SK-N-SH (cell line): ENCODE data around the gene EXOSC3.

Source experiments
- CTCF ChIP-seq: fragments of 200-600 bp; sonication (generic); IDR thresholded peaks from 2 replicates; pipeline ENCODE4 v1.6.1; 2017; ENCODE audit warnings: antibody characterized with exemption, mild to moderate bottlenecking, moderate library complexity
- ELF1 ChIP-seq: IDR thresholded peaks from 2 replicates; pipeline ENCODE4 v1.4.0; 2012
- NFIC ChIP-seq: IDR thresholded peaks from 2 replicates; pipeline ENCODE4 v1.4.0; 2012; ENCODE audit warnings: borderline replicate concordance
- NRF1 ChIP-seq: IDR thresholded peaks from 2 replicates; pipeline ENCODE4 v1.6.1; 2012; ENCODE audit warnings: low read depth, mild to moderate bottlenecking, low read length
- RFX5 ChIP-seq: IDR thresholded peaks from 2 replicates; pipeline ENCODE4 v1.6.1; 2012; ENCODE audit warnings: mild to moderate bottlenecking, improper control_type of control experiment, low read length
- RXRA ChIP-seq: IDR thresholded peaks from 2 replicates; pipeline ENCODE4 v1.4.0; 2012; ENCODE audit warnings: low read depth, mild to moderate bottlenecking, borderline replicate concordance
- TAF1 ChIP-seq: IDR thresholded peaks from 2 replicates; pipeline ENCODE4 v1.6.1; 2012; ENCODE audit warnings: low read depth, mild to moderate bottlenecking, low read length, moderate library complexity, borderline replicate concordance
- TCF12 ChIP-seq: IDR thresholded peaks from 2 replicates; pipeline ENCODE4 v1.4.0; 2012
- TEAD4 ChIP-seq: IDR thresholded peaks from 2 replicates; pipeline ENCODE4 v1.4.0; 2012; ENCODE audit warnings: mild to moderate bottlenecking, borderline replicate concordance; ENCODE audit not compliant: insufficient read depth
- USF2 ChIP-seq: fragments of 150-350 bp; IDR thresholded peaks from 2 replicates; pipeline ENCODE4 v1.6.1; 2017; ENCODE audit warnings: antibody characterized with exemption, low read length, low read depth, borderline replicate concordance
- ZBTB33 ChIP-seq: IDR thresholded peaks from 2 replicates; pipeline ENCODE4 v1.4.0; 2012; ENCODE audit warnings: low read depth, borderline replicate concordance

GRCh38 chr9:37778534-37778933 is 6.3 kb downstream of the EXOSC3 start:
- TF ChIP-seq CTCF (no peak), TCF12 (no peak), ZBTB33 (no peak), NFIC (no peak), NRF1 (no peak), TEAD4 (no peak), TAF1 (no peak), RFX5 (no peak), USF2 (no peak), ELF1 (no peak), RXRA (no peak)
